A673 (cell line): ENCODE results near the gene CCL11. TPM values are rescaled to one million over a fixed set of nuclear protein-coding genes. Genes with fewer than 3 reads are reported as not detected.

Source experiments
- BruUV-seq: library from RNA; stranded (reverse); fragments of 400-500 nt; replicated peaks from 2 replicates; lab custom pipeline; 2021; lab: Mats Ljungman, UMichigan
- CTCF ChIA-PET: fragments of 300-600 bp; sonication (Branson Sonifier 250); formaldehyde crosslinking; loops from one replicate; lab custom pipeline; 2022; ENCODE audit warnings: antibody characterized with exemption; lab: Charles Lee
- POLR2A ChIA-PET: fragments of 300-600 bp; sonication (Branson Sonifier 250); formaldehyde crosslinking; loops from one replicate; lab custom pipeline; 2022; ENCODE audit warnings: antibody characterized with exemption; ENCODE audit not compliant: low non-redundant PET; lab: Charles Lee
- DNase-seq: peaks from one replicate; pipeline ENCODE4 v3.0.0-alpha.2; 2015; ENCODE audit warnings: low spot score
- H3K27ac ChIP-seq: fragments of 200-600 bp; sonication (generic); 2 replicates; pipeline ENCODE4 v1.5.1; 2016; ENCODE audit warnings: mixed run types, low read depth, mild to moderate bottlenecking, mixed read lengths, antibody characterized with exemption, low read length; ENCODE audit not compliant: poor library complexity, severe bottlenecking
- H3K27me3 ChIP-seq: fragments of 200-600 bp; sonication (generic); replicated peaks from 2 replicates; pipeline ENCODE4 v1.6.1; 2017; ENCODE audit warnings: mixed run types, low read depth, mild to moderate bottlenecking, mixed read lengths, antibody characterized with exemption, low read length; ENCODE audit not compliant: insufficient read depth, poor library complexity
- H3K36me3 ChIP-seq: fragments of 200-600 bp; sonication (generic); 2 replicates; pipeline ENCODE4 v1.6.1; 2016; ENCODE audit warnings: mixed run types, mild to moderate bottlenecking, mixed read lengths, antibody characterized with exemption, low read length; ENCODE audit not compliant: insufficient read depth, poor library complexity, severe bottlenecking
- H3K4me1 ChIP-seq: fragments of 200-600 bp; sonication (generic); 2 replicates; pipeline ENCODE4 v1.6.1; 2017; ENCODE audit warnings: mixed run types, mild to moderate bottlenecking, mixed read lengths, antibody characterized with exemption, low read length; ENCODE audit not compliant: insufficient read depth, poor library complexity, severe bottlenecking
- H3K4me3 ChIP-seq: fragments of 200-600 bp; sonication (generic); 2 replicates; pipeline ENCODE4 v1.5.1; 2016; ENCODE audit warnings: low read depth, mixed run types, mild to moderate bottlenecking, mixed read lengths, low read length; ENCODE audit not compliant: poor library complexity, severe bottlenecking
- H3K9me3 ChIP-seq: fragments of 200-600 bp; sonication (generic); 2 replicates; pipeline ENCODE4 v1.6.1; 2016; ENCODE audit warnings: mixed run types, low read depth, mild to moderate bottlenecking, mixed read lengths, antibody characterized with exemption, low read length; ENCODE audit not compliant: poor library complexity, severe bottlenecking
- EZH2 ChIP-seq: fragments of 200-600 bp; sonication (generic); IDR thresholded peaks from 2 replicates; pipeline ENCODE4 v1.6.1; 2017; ENCODE audit warnings: borderline replicate concordance, low read depth, mild to moderate bottlenecking, mixed read lengths, antibody characterized with exemption, low read length; ENCODE audit not compliant: poor library complexity, severe bottlenecking
- intact Hi-C: fragments of 100-400 bp; cut with micrococcal nuclease; formaldehyde crosslinking; loops from one replicate; pipeline ENCODE4 v1.10.0; 2022; ENCODE audit not compliant: unreplicated experiment
- total RNA-seq: library from RNA; stranded (reverse); gene quantifications from 2 replicates; pipeline ENCODE4 v1.2.3, GENCODE V29; 2021
- TF ChIP-seq, protein P1 (sequence below): fragments of 300-800, 200-600 bp; sonication (generic); conservative IDR thresholded peaks from 2 replicates; pipeline ENCODE4 v1.5.1; 2017; ENCODE audit warnings: low read depth, mild to moderate bottlenecking, antibody characterized with exemption, low read length, moderate library complexity, mixed read lengths

The CCL11 gene
- total RNA-seq, 1 experiment from 2014 or later: not detected

DNA sequence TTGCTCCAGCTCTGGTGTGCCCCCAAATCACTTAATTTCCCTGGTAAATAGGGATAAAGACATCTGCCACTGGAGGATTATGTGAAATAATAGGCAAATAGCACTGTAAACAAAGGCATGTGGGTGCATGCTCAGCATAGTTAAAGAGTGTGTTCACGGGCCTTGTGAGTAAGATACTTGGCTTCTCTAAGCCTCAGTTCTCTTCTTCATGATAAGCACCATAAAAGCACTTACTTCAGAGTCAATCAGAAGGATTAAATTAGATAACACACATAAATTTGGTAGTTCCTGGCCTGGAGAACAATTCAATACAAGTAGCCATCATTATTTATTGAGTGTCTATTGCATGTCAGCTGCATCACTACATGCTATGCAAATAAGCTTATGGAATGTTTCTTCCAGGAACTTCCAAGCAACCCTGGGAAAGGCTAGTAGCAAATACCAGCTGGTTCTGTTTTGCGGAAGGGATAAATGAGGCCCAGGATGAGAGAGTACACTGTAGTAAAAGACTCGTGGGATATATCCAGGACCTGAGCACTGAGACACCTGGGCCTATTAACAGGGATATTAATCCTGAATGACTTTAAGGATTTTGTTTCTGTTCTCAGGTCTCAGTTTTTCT is 14.5 kb downstream of the CCL11 start:
- no peak for TF ChIP-seq EZH2
- TF ChIP-seq, protein P1, sequence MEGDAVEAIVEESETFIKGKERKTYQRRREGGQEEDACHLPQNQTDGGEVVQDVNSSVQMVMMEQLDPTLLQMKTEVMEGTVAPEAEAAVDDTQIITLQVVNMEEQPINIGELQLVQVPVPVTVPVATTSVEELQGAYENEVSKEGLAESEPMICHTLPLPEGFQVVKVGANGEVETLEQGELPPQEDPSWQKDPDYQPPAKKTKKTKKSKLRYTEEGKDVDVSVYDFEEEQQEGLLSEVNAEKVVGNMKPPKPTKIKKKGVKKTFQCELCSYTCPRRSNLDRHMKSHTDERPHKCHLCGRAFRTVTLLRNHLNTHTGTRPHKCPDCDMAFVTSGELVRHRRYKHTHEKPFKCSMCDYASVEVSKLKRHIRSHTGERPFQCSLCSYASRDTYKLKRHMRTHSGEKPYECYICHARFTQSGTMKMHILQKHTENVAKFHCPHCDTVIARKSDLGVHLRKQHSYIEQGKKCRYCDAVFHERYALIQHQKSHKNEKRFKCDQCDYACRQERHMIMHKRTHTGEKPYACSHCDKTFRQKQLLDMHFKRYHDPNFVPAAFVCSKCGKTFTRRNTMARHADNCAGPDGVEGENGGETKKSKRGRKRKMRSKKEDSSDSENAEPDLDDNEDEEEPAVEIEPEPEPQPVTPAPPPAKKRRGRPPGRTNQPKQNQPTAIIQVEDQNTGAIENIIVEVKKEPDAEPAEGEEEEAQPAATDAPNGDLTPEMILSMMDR: no peak
- H3K27me3 ChIP-seq: no peaks in the 10 kb centered on the region
- ChIA-PET CTCF (no interaction called here), POLR2A (no interaction called here)
- H3K4me1 ChIP-seq: no peaks in the 10 kb centered on the region
- H3K9me3 ChIP-seq: no peaks in the 10 kb centered on the region
- H3K27ac ChIP-seq: no peak overlapping the region
- H3K4me3 ChIP-seq: no peak overlapping the region
- H3K36me3 ChIP-seq: no peaks in the 10 kb centered on the region
- no TSS peak for BruUV-seq
- intact Hi-C loops: no loop called here
- DNase-seq: no peak

DNA sequence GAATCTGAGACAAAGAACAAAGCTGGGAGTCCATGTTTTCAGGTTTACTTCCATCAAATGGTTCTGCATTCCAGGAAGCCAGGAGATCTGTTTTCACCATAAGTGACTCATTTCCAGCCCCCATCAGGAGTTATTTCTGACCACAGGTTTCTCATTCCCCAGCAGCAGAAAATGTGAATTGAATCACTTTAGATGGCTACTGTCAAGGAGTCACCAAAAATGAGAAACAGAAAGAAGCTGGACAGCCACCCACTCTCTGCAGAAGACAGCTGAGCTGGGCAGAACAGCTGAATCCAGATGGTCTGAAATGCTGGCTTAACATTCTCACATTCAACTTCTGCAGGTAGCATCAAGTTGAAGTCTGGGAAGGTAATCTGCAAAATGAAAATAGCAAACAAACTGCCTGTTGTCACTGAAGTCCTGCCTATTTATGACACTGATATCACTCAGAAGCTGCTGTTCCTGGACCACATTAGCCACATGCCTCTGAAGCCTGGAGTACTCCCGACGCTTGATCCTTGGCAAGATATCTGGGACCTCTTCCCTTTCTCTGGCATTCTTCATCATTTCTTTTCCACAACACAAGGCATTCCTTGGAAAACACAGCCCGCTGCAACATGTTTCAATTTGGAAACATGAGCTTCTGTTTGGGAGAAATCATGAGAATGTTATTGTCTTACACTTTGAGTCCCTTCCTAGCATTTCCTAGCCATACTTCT is 15.3 kb downstream of the CCL11 start:
- Histone ChIP-seq H3K4me1 (no peaks in the 10 kb centered on the region), H3K9me3 (no peaks in the 10 kb centered on the region), H3K4me3 (no peak overlapping the region), H3K27ac (no peak overlapping the region), H3K27me3 (no peaks in the 10 kb centered on the region), H3K36me3 (no peaks in the 10 kb centered on the region)
- BruUV-seq: no TSS peak
- POLR2A ChIA-PET: no interaction called here
- intact Hi-C loops: no loop called here
- no peak for TF ChIP-seq EZH2
- TF ChIP-seq, protein P1: no peak
- DNase-seq: no peak
- CTCF ChIA-PET: no interaction called here

DNA sequence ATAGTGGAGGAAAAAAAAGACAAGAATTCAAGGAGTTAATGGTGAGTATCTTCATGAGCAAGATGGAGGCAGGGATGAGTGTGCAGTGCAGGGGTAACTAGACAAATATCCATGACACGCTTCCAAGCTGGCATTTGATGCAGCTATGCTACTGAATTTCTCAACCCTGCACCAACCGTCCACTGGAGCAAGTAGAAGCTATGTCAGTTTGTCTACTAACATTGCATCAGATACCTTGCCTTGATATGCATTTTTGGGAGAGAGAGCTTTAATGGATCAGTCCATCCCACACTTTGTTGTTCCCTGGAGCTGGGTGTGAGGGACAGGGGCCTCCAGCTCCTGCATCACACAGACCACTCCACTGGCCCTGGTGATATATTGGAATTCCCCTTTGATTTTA is 16.4 kb downstream of the CCL11 start:
- Histone ChIP-seq H3K27ac (no peak overlapping the region), H3K27me3 (no peaks in the 10 kb centered on the region), H3K4me1 (no peaks in the 10 kb centered on the region), H3K4me3 (no peak overlapping the region), H3K36me3 (no peaks in the 10 kb centered on the region), H3K9me3 (no peaks in the 10 kb centered on the region)
- ChIA-PET CTCF (no interaction called here), POLR2A (no interaction called here)
- intact Hi-C loops: no loop called here
- DNase-seq: no peak
- TF ChIP-seq, protein P1: no peak
- no peak for TF ChIP-seq EZH2
- no TSS peak for BruUV-seq
